Gastroesophageal sphincter (tissue), 4 donors: ENCODE measurements around the gene CCDC7. TPM values are rescaled to one million over a fixed set of nuclear protein-coding genes. Genes with fewer than 3 reads are reported as not detected.
"Not testable (repeated sequence)": the region's sequence is repeated elsewhere in the genome, so short reads cannot be mapped to it uniquely, and the experiment has no call there.

ENCODE experiments used
- ATAC-seq: fragments of 150-250 bp; one replicate; pipeline ENCODE4 v1.9.1; 2016; ENCODE audit warnings: mild to moderate bottlenecking, moderate library complexity
- H3K27ac ChIP-seq, 4 donors: fragments of 200-600 bp; sonication (generic) in 3 of 4; 1 replicate in 3 of 4; 2 replicates in 1 of 4; pipeline ENCODE4 v1.5.1; 2016 to 2019
- H3K27me3 ChIP-seq: fragments of 200-600 bp; sonication (generic); one replicate; pipeline ENCODE4 v1.5.1; 2019
- H3K36me3 ChIP-seq, 2 donors: fragments of 200-600 bp; sonication (generic); one replicate each; pipeline ENCODE4 v1.5.1; 2019; ENCODE audit warnings: control low read depth in 1 of 2
- H3K4me1 ChIP-seq, 3 donors: fragments of 200-600 bp; sonication (generic); 1 replicate in 2 of 3; 2 replicates in 1 of 3; pipeline ENCODE4 v1.5.1; 2016 to 2019; ENCODE audit warnings: control low read depth in 2 of 3
- H3K4me3 ChIP-seq, 2 donors: fragments of 200-600 bp; sonication (generic); one replicate each; pipeline ENCODE4 v1.5.1; 2019; ENCODE audit warnings: mild to moderate bottlenecking in 1 of 2, moderate library complexity in 1 of 2
- H3K9me3 ChIP-seq, 3 donors: fragments of 200-600 bp; sonication (generic); one replicate each; pipeline ENCODE4 v1.5.1; 2017 to 2019; ENCODE audit warnings: control low read depth in 2 of 3
- CTCF ChIP-seq, 4 experiments: fragments of 200-600 bp in 2 of 4; fragments of 450-650 bp in 2 of 4; sonication (generic) in 1 of 4; IDR thresholded peaks; one replicate each; pipeline ENCODE4 v1.5.1; 2017 to 2019; ENCODE audit warnings: antibody characterized with exemption in 4 of 4, mild to moderate bottlenecking in 2 of 4, moderate library complexity in 2 of 4
- EP300 ChIP-seq: sonication (generic); formaldehyde crosslinking; IDR thresholded peaks from one replicate; pipeline ENCODE4 v1.6.1; 2017; ENCODE audit warnings: antibody characterized with exemption, mild to moderate bottlenecking
- POLR2A ChIP-seq, 2 donors: fragments of 450-650 bp; IDR thresholded peaks; one replicate each; pipeline ENCODE4 v1.6.1; 2017; ENCODE audit warnings: antibody characterized with exemption in 2 of 2, mild to moderate bottlenecking in 2 of 2, moderate library complexity in 1 of 2
- POLR2AphosphoS5 ChIP-seq: sonication (generic); formaldehyde crosslinking; IDR thresholded peaks from one replicate; pipeline ENCODE4 v1.6.1; 2017; ENCODE audit warnings: antibody characterized with exemption
- WGBS, 2 donors: methylation state at CpG; one replicate each; pipeline ENCODE4 v1.1.5; 2018; ENCODE audit warnings: low coverage in 1 of 2; 5-methylcytosine and 5-hydroxymethylcytosine counted together
- total RNA-seq, 4 donors: library from RNA; depleted of rRNA; stranded (reverse); fragments of >200 nt; gene quantifications; one replicate each; pipeline ENCODE4 v1.1.0, GENCODE V29; 2016

CCDC7 gene
- total RNA-seq, 4 donors from 2014 or later = 20.8 to 67.3 (median 36.0) TPM

DNA sequence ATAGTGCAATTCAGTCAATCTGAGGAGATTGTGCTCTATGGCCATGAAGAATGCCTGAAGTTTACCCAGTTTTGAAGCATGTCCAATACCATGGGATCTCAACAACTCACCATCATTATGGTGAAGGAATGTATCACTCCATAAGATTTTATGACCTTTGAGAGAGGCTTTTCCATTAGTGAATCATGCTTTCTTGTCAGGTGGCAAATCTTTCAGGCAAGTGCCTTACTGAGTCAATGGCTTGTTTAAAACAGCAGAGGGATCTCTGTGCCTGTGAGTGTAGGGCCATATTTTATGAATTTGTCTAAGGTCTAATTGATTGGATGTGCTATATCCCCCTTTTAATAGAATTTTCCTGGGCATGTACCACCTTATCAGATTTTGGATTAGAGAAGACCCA, 131.5 kb downstream of the CCDC7 start:
- Histone ChIP-seq H3K27me3 (no peaks in the 10 kb centered on the region), H3K36me3 (peaks cover 0 to 4% of the 10 kb centered on the region in 2 donors), H3K4me3 (no peak overlapping the region), H3K9me3 (no peaks in the 10 kb centered on the region), H3K4me1 (no peaks in the 10 kb centered on the region), H3K27ac (no peak overlapping the region)
- TF ChIP-seq CTCF (IDR thresholded peaks at IDR 0.05) (no peak), EP300 (no peak), POLR2A (IDR thresholded peaks at IDR 0.05) (no peak), POLR2AphosphoS5 (no peak)
- no peak for ATAC-seq

DNA sequence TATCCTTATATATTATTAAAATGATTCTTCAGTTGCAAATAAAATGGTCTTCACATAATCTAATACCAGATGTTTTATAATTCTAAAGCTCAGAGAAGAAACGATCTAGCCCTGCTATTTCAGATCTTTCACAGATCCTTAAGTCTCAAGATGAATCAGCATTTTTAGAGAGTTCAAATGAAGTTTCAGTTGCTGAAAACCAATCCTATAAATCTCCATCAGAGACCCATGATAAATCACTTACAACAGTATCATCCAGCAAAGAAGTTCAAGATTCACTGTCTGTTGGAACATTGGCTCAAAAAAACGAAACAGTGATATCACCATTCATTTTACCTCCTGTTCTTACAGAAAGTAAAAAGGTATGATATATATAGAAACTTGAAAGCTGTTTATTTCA, 137.0 kb downstream of the CCDC7 start:
- ATAC-seq = no peak
- Histone ChIP-seq H3K9me3 (peaks cover 0 to 4% (median 0%) of the 10 kb centered on the region in 3 donors), H3K36me3 (peaks cover 0 to 29% of the 10 kb centered on the region in 2 donors), H3K27me3 (no peaks in the 10 kb centered on the region), H3K27ac (no peak overlapping the region), H3K4me1 (no peaks in the 10 kb centered on the region), H3K4me3 (no peak overlapping the region)
- TF ChIP-seq POLR2A (IDR thresholded peaks at IDR 0.05) = no peak
- TF ChIP-seq POLR2AphosphoS5 = no peak
- no peak for TF ChIP-seq CTCF (IDR thresholded peaks at IDR 0.05)
- no peak for TF ChIP-seq EP300
- 78 to 84% methylated on average over 2 of the region's 2 CpGs for WGBS, 2 donors

DNA sequence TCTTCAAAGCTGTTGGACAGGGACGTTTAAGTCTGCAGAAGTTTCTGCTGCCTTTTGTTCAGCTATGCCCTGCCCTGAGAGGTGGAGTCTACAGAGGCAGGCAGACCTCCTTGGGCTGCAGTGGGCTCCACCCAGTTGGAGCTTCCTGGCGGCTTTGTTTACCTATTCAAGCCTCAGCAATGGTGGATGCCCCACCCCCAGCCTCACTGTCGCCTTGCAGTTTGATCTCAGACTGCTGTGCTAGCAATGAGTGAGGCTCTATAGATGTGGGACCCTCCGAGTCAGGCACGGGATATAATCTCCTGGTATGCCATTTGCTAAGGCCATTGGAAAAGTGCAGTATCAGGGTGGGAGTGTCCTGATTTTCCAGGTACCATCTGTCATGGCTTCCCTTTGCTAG, 152.1 kb downstream of the CCDC7 start:
- Histone ChIP-seq H3K9me3 (peaks cover 0 to 40% (median 0%) of the 10 kb centered on the region in 3 donors), H3K36me3 (peaks cover 0 to 40% of the 10 kb centered on the region in 2 donors)
- ATAC-seq, H3K4me1 ChIP-seq, H3K27ac ChIP-seq, H3K4me3 ChIP-seq, H3K27me3 ChIP-seq: not testable (repeated sequence)
- 100% methylated on average over 2 of the region's 5 CpGs; no CpG with 5 or more reads in 1 of the 2 donors for WGBS, 2 donors

DNA sequence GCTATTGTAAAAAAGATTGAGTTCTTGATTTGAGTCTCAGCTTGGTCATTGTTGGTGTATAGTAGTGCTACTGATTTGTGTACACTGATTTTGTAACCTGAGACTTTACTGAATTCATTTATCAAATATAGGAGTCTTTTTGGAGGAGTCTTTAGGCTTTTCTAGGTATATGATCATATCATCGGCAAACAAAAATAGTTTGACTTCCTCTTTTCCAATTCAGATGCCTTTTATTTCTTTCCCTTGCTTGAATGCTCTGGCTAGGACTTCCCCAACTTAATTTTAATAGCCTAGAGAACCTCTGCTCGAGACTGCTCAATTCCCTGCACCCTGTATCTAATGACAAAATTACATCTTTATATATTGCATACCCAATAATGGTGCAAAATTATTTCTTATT, 154.4 kb downstream of the CCDC7 start:
- peaks cover 0 to 38% of the 10 kb centered on the region in 2 donors for H3K36me3 ChIP-seq
- WGBS, 2 donors = 74 to 88% methylated on average over 2 of the region's 2 CpGs
- H3K27me3 ChIP-seq = no peaks in the 10 kb centered on the region
- no peaks in the 10 kb centered on the region for H3K4me1 ChIP-seq
- ATAC-seq = no peak
- no peak overlapping the region for H3K27ac ChIP-seq
- no peak overlapping the region for H3K4me3 ChIP-seq
- peaks cover 0 to 35% (median 0%) of the 10 kb centered on the region in 3 donors for H3K9me3 ChIP-seq
- TF ChIP-seq CTCF (IDR thresholded peaks at IDR 0.05) = no peak
- no peak for TF ChIP-seq POLR2A (IDR thresholded peaks at IDR 0.05)
- no peak for TF ChIP-seq POLR2AphosphoS5
- TF ChIP-seq EP300 = no peak

DNA sequence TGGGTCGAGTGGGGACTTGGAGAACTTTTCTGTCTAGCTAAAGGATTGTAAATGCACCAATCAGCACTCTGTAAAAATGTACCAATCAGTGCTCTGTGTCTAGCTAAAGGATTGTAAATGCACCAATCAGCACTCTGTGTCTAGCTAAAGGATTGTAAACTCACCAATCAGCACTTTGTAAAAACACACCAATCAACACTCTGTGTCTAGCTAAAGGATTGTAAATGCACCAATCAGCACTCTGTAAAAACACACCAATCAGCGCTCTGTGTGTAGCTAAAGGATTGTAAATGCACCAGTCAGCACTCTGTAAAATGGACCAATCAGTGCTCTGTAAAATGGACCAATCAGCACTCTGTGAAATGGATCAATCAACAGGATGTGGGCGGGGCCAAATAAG, 155.6 kb downstream of the CCDC7 start:
- not testable (repeated sequence) for H3K4me3 ChIP-seq, H3K27me3 ChIP-seq, ATAC-seq, H3K4me1 ChIP-seq, H3K27ac ChIP-seq
- Histone ChIP-seq H3K36me3 (peaks cover 0 to 40% of the 10 kb centered on the region in 2 donors), H3K9me3 (peaks cover 0 to 47% (median 0%) of the 10 kb centered on the region in 3 donors)
- WGBS, 2 donors = 70 to 80% methylated on average over 2 to 3 of the region's 3 CpGs

- no peak for TF ChIP-seq CTCF (IDR thresholded peaks at IDR 0.05)
- no peak for TF ChIP-seq POLR2A (IDR thresholded peaks at IDR 0.05)
- TF ChIP-seq EP300 = no peak
- TF ChIP-seq POLR2AphosphoS5 = no peak
- Histone ChIP-seq H3K4me3 (no peak overlapping the region), H3K27me3 (no peaks in the 10 kb centered on the region), H3K27ac (no peak overlapping the region), H3K9me3 (peaks cover 0 to 26% (median 0%) of the 10 kb centered on the region in 3 donors), H3K36me3 (peaks cover 0 to 26% of the 10 kb centered on the region in 2 donors), H3K4me1 (no peaks in the 10 kb centered on the region)
- ATAC-seq = no peak
- WGBS, 2 donors = 81% methylated on average over 2 of the region's 2 CpGs; no CpG with 5 or more reads in 1 of the 2 donors
These were observed 159.8 kb downstream of the CCDC7 start for GRCh38 chr10:32605787-32606186.

DNA sequence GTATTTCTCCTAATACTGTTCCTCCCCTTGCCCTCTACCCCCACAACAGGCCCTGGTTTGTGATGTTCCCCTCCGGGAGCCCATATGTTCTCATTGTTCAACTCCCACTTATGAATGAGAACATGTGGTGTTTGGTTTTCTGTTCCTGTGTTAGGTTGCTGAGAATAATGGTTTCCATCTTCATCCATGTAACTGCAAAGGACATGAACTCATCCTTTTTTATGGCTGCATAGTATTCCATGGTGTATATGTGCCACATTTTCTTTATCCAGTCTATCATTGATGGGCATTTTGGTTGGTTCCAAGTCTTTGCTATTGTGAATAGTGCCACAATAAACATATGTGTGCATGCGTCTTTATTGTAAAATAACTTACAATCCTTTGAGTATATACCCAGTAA, 164.6 kb downstream of the CCDC7 start:
- H3K36me3 ChIP-seq, H3K4me1 ChIP-seq, ATAC-seq, H3K27me3 ChIP-seq, H3K4me3 ChIP-seq, H3K27ac ChIP-seq: not testable (repeated sequence)
- WGBS, 2 donors = 100% methylated on average over 2 of the region's 2 CpGs
- peaks cover 0 to 29% (median 0%) of the 10 kb centered on the region in 3 donors for H3K9me3 ChIP-seq
